ENCODE results near the gene SERPINA12. TPM values are rescaled to one million over a fixed set of nuclear protein-coding genes. Genes with fewer than 3 reads are reported as not detected.

The SERPINA12 gene
- total RNA-seq, 1 experiment from 2014 or later = not detected

GRCh38 chr14:94458096-94458495, 51.2 kb downstream of the SERPINA12 start:
- no TSS peak for BruUV-seq (replicated peaks)
- RAD21 ChIA-PET (ENCODE audit: low non-redundant PET in 1 of 2, low total read pairs in 2 of 2, uncharacterized antibody in 2 of 2, unreplicated experiment in 2 of 2) = no interaction called here
- Histone ChIP-seq H3K79me2 (ENCODE audit: insufficient read depth, low read length) (no peaks in the 10 kb centered on the region), H3K9ac (ENCODE audit: low read length) (no peak overlapping the region), H3K9me2 (ENCODE audit: insufficient read depth) (no peaks in the 10 kb centered on the region), H3K27me3 (ENCODE audit: insufficient read depth, low read length) (peaks cover 12% of the 10 kb centered on the region; the same call in 1 of the 2 replicates), H3K4me2 (ENCODE audit: low read length) (no peak overlapping the region), H2AFZ (ENCODE audit: low read depth, low read length, poor library complexity, severe bottlenecking) (no peak overlapping the region), H3K27ac (ENCODE audit: low read depth, low read length) (no peak overlapping the region), H3K4me3 (replicated peaks in 1 of 2; ENCODE audit: low read depth in 1 of 2, low read length in 2 of 2) (no peak overlapping the region), H3K9me3 (ENCODE audit: control insufficient read depth in 1 of 2, insufficient read depth in 1 of 2, low read depth in 1 of 2, low read length in 2 of 2) (no peaks in the 10 kb centered on the region), H4K20me1 (ENCODE audit: insufficient read depth) (no peaks in the 10 kb centered on the region), H3K36me3 (ENCODE audit: control insufficient read depth in 1 of 2, insufficient read depth in 2 of 2, low read length in 2 of 2) (no peaks in the 10 kb centered on the region), H3K4me1 (ENCODE audit: control insufficient read depth in 1 of 2, insufficient read depth in 2 of 2, low read length in 2 of 2) (no peaks in the 10 kb centered on the region)
- no peak for ATAC-seq
- intact Hi-C loops (cut with micrococcal nuclease) = no loop called here
- no peak for DNase-seq (ENCODE audit: low read depth, low spot score)
- POLR2A ChIA-PET = no interaction called here
- CTCF ChIA-PET = interaction anchor here (0.9 kb wide), 1 partner anchor 24 kb away, joined by 4 read pairs; no protein-coding TSS in a partner anchor
- TF ChIP-seq TCF7L2 (IDR thresholded peaks at IDR 0.05; ENCODE audit: borderline replicate concordance, extremely low read depth, insufficient read depth, insufficient read length) = no peak
- TF ChIP-seq JUND (IDR thresholded peaks at IDR 0.05) = no peak
- TF ChIP-seq ZNF274 (IDR thresholded peaks at IDR 0.05; ENCODE audit: low read depth, low read length) = no peak
- no peak for TF ChIP-seq ZFX (IDR thresholded peaks at IDR 0.05)
- TF ChIP-seq, protein P1, sequence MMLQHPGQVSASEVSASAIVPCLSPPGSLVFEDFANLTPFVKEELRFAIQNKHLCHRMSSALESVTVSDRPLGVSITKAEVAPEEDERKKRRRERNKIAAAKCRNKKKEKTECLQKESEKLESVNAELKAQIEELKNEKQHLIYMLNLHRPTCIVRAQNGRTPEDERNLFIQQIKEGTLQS (IDR thresholded peaks at IDR 0.05) = no peak
- no peak for TF ChIP-seq EGR1 (IDR thresholded peaks at IDR 0.05; ENCODE audit: low read depth)

DNA sequence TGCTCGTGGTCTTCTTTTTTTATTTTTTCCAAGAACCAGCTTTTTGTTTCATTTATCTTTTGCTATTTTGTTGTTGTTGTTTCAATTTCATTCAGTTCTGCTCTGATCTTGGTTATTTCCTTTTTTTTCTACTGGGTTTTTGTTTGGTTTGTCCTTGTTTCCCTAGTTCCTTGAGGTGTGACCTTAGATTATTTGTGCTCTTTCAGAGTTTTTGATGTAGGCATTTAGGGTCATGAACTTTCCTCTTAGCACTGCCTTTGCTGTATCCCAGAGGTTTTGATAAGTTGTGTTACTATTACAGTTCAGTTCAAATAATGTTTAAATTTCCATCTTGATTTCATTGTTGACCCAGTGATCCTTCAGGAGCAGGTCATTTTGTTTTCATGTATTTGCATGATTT, 53.3 kb downstream of the SERPINA12 start:
- H4K20me1 ChIP-seq (ENCODE audit: insufficient read depth) = no peaks in the 10 kb centered on the region
- intact Hi-C loops (cut with micrococcal nuclease) = no loop called here
- no peak overlapping the region for H3K4me2 ChIP-seq (ENCODE audit: low read length)
- no peak for DNase-seq (ENCODE audit: low read depth, low spot score)
- no peak overlapping the region for H3K9ac ChIP-seq (ENCODE audit: low read length)
- no peak overlapping the region for H2AFZ ChIP-seq (ENCODE audit: low read depth, low read length, poor library complexity, severe bottlenecking)
- no peak overlapping the region for H3K4me3 ChIP-seq (replicated peaks in 1 of 2; ENCODE audit: low read depth in 1 of 2, low read length in 2 of 2)
- ChIA-PET CTCF (interaction anchor here (1.5 kb wide), 1 partner anchor 30 kb away, joined by 3 read pairs; no protein-coding TSS in a partner anchor), POLR2A (no interaction called here), RAD21 (ENCODE audit: low non-redundant PET in 1 of 2, low total read pairs in 2 of 2, uncharacterized antibody in 2 of 2, unreplicated experiment in 2 of 2) (no interaction called here)
- no peak for ATAC-seq
- H3K9me2 ChIP-seq (ENCODE audit: insufficient read depth) = no peaks in the 10 kb centered on the region
- H3K9me3 ChIP-seq (ENCODE audit: control insufficient read depth in 1 of 2, insufficient read depth in 1 of 2, low read depth in 1 of 2, low read length in 2 of 2) = no peaks in the 10 kb centered on the region
- H3K36me3 ChIP-seq (ENCODE audit: control insufficient read depth in 1 of 2, insufficient read depth in 2 of 2, low read length in 2 of 2) = no peaks in the 10 kb centered on the region
- no TSS peak for BruUV-seq (replicated peaks)
- H3K27ac ChIP-seq (ENCODE audit: low read depth, low read length) = no peak overlapping the region
- H3K4me1 ChIP-seq (ENCODE audit: control insufficient read depth in 1 of 2, insufficient read depth in 2 of 2, low read length in 2 of 2) = no peaks in the 10 kb centered on the region
- H3K79me2 ChIP-seq (ENCODE audit: insufficient read depth, low read length) = no peaks in the 10 kb centered on the region
- H3K27me3 ChIP-seq (ENCODE audit: insufficient read depth, low read length) = peaks cover 32% of the 10 kb centered on the region
- no peak for TF ChIP-seq CBX3 (IDR thresholded peaks at IDR 0.05; ENCODE audit: low read depth)
- no peak for TF ChIP-seq POLR2A (IDR thresholded peaks at IDR 0.05; ENCODE audit: borderline replicate concordance, extremely low read depth, insufficient read depth, insufficient read length)
- TF ChIP-seq EZH2phosphoT487 (IDR thresholded peaks at IDR 0.05; ENCODE audit: borderline replicate concordance) = no peak
- TF ChIP-seq ELF1 (IDR thresholded peaks at IDR 0.05; ENCODE audit: borderline replicate concordance, low read depth) = no peak
- no peak for TF ChIP-seq SRF (IDR thresholded peaks at IDR 0.05; ENCODE audit: low read depth)
- TF ChIP-seq REST (IDR thresholded peaks at IDR 0.05; ENCODE audit: low read depth) = no peak
- TF ChIP-seq MAX (IDR thresholded peaks at IDR 0.05) = no peak
- TF ChIP-seq JUND (IDR thresholded peaks at IDR 0.05) = no peak
- no peak for TF ChIP-seq ZFX (IDR thresholded peaks at IDR 0.05)
- TF ChIP-seq, protein P2, sequence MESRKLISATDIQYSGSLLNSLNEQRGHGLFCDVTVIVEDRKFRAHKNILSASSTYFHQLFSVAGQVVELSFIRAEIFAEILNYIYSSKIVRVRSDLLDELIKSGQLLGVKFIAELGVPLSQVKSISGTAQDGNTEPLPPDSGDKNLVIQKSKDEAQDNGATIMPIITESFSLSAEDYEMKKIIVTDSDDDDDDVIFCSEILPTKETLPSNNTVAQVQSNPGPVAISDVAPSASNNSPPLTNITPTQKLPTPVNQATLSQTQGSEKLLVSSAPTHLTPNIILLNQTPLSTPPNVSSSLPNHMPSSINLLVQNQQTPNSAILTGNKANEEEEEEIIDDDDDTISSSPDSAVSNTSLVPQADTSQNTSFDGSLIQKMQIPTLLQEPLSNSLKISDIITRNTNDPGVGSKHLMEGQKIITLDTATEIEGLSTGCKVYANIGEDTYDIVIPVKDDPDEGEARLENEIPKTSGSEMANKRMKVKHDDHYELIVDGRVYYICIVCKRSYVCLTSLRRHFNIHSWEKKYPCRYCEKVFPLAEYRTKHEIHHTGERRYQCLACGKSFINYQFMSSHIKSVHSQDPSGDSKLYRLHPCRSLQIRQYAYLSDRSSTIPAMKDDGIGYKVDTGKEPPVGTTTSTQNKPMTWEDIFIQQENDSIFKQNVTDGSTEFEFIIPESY (IDR thresholded peaks at IDR 0.05; ENCODE audit: extremely low read depth, insufficient replicate concordance, low read length) = no peak
- no peak for TF ChIP-seq EGR1 (IDR thresholded peaks at IDR 0.05; ENCODE audit: low read depth)
- TF ChIP-seq SP1 (IDR thresholded peaks at IDR 0.05; ENCODE audit: low read depth) = no peak
- TF ChIP-seq CEBPB (IDR thresholded peaks at IDR 0.05; ENCODE audit: low read depth) = no peak
- no peak for TF ChIP-seq TCF7L2 (IDR thresholded peaks at IDR 0.05; ENCODE audit: borderline replicate concordance, extremely low read depth, insufficient read depth, insufficient read length)
- TF ChIP-seq SIN3A (IDR thresholded peaks at IDR 0.05; ENCODE audit: low read depth) = no peak

Measured in HCT116 (cell line).